OCI-LY3 (cell line): ENCODE measurements around the gene TRMT61A.

Experiments
- H2AFZ ChIP-seq: fragments of 200-600, 300-600 bp; shearing (Covaris generic); 2 replicates; pipeline ENCODE4 v1.6.0; 2014; ENCODE audit warnings: antibody characterized with exemption, low read depth, low read length
- H3K27ac ChIP-seq: fragments of 200-600, 300-600 bp; sonication (generic); 2 replicates; pipeline ENCODE4 v1.5.1; 2014; ENCODE audit warnings: mild to moderate bottlenecking, low read length, moderate library complexity, mixed read lengths
- H3K27me3 ChIP-seq: fragments of 200-600, 300-600 bp; sonication (generic); 2 replicates; pipeline ENCODE4 v1.6.1; 2014; ENCODE audit warnings: low read depth, low read length, mixed read lengths
- H3K36me3 ChIP-seq: fragments of 200-600, 300-600 bp; sonication (generic); replicated peaks from 2 replicates; pipeline ENCODE3; 2014; ENCODE audit warnings: low read depth, low read length, mixed read lengths
- H3K4me1 ChIP-seq: fragments of 300-600, 200-600 bp; sonication (generic); 2 replicates; pipeline ENCODE4 v1.6.1; 2014; ENCODE audit warnings: low read length, mixed read lengths
- H3K4me2 ChIP-seq: fragments of 200-600, 300-600 bp; sonication (generic); 2 replicates; pipeline ENCODE4 v1.6.1; 2014; ENCODE audit warnings: low read length, mixed read lengths
- H3K4me3 ChIP-seq: fragments of 300-600, 200-600 bp; sonication (generic); 2 replicates; pipeline ENCODE4 v1.5.1; 2014; ENCODE audit warnings: antibody characterized with exemption, mild to moderate bottlenecking, low read length, moderate library complexity
- H3K79me2 ChIP-seq: fragments of 300-600, 200-600 bp; shearing (Covaris generic); 2 replicates; pipeline ENCODE4 v1.6.1; 2014; ENCODE audit warnings: mild to moderate bottlenecking, low read length, mixed read lengths
- H3K9ac ChIP-seq: fragments of 300-600, 200-600 bp; shearing (Covaris generic); 2 replicates; pipeline ENCODE4 v1.6.0; 2014; ENCODE audit warnings: mild to moderate bottlenecking, low read length, moderate library complexity
- H3K9me3 ChIP-seq: fragments of 200-600, 300-600 bp; shearing (Covaris generic); 2 replicates; pipeline ENCODE4 v1.6.1; 2014; ENCODE audit warnings: low read length, mixed read lengths; ENCODE audit not compliant: insufficient read depth
- H4K20me1 ChIP-seq: fragments of 200-600, 300-600 bp; sonication (generic); 2 replicates; pipeline ENCODE4 v1.6.1; 2016; ENCODE audit warnings: low read length, mixed read lengths; ENCODE audit not compliant: insufficient read depth
- CTCF ChIP-seq: fragments of 200-600, 300-600 bp; sonication (generic); IDR thresholded peaks from 2 replicates; pipeline ENCODE4 v1.5.1; 2014; ENCODE audit warnings: antibody characterized with exemption, low read length, low read depth
- EZH2phosphoT487 ChIP-seq: fragments of 200-600 bp; shearing (Covaris generic); IDR thresholded peaks from 2 replicates; pipeline ENCODE4 v1.6.1; 2018; ENCODE audit warnings: antibody characterized with exemption, mixed run types, low read depth

Gene TRMT61A

GRCh38 chr14:103545219-103545914 lies 16.4 kb downstream of the TRMT61A start:
- no peak overlapping the region for H3K4me2 ChIP-seq
- H3K4me3 ChIP-seq, result no peak overlapping the region
- H3K27me3 ChIP-seq, result 0 out of 2 replicates have a peak, but pooled peaks cover 3% of the 10 kb centered on the region
- H4K20me1 ChIP-seq, result no peaks in the 10 kb centered on the region
- H3K36me3 ChIP-seq, result no peaks in the 10 kb centered on the region
- no peaks in the 10 kb centered on the region for H3K79me2 ChIP-seq
- no peak overlapping the region for H3K27ac ChIP-seq
- no peak overlapping the region for H3K9ac ChIP-seq
- H3K9me3 ChIP-seq, result no peaks in the 10 kb centered on the region
- H2AFZ ChIP-seq, result no peak overlapping the region
- TF ChIP-seq CTCF, result no peak
- TF ChIP-seq EZH2phosphoT487, result no peak
- peaks cover 6% of the 10 kb centered on the region; the same call in 1 of the 2 replicates for H3K4me1 ChIP-seq

- Histone ChIP-seq H3K79me2 (no peaks in the 10 kb centered on the region), H3K4me2 (peak overlapping the region; percentile 30), H3K9ac (no peak overlapping the region), H3K27ac (no peak overlapping the region), H3K9me3 (no peaks in the 10 kb centered on the region), H3K36me3 (no peaks in the 10 kb centered on the region), H3K4me3 (no peak overlapping the region), H4K20me1 (no peaks in the 10 kb centered on the region), H3K4me1 (peaks cover 6% of the 10 kb centered on the region; the same call in 1 of the 2 replicates), H3K27me3 (0 out of 2 replicates have a peak, but pooled peaks cover 3% of the 10 kb centered on the region), H2AFZ (no peak overlapping the region)
- TF ChIP-seq EZH2phosphoT487 (no peak), CTCF (no peak)
Measured at GRCh38 chr14:103545915-103546651, 17.1 kb downstream of the TRMT61A start.

- Histone ChIP-seq H3K9ac (no peak overlapping the region), H3K79me2 (no peaks in the 10 kb centered on the region), H3K4me2 (peak overlapping the region; percentile 30), H3K9me3 (no peaks in the 10 kb centered on the region), H4K20me1 (no peaks in the 10 kb centered on the region), H3K4me1 (peaks cover 6% of the 10 kb centered on the region; the same call in 1 of the 2 replicates), H3K27ac (no peak overlapping the region), H3K27me3 (0 out of 2 replicates have a peak, but pooled peaks cover 3% of the 10 kb centered on the region), H2AFZ (no peak overlapping the region), H3K4me3 (no peak overlapping the region), H3K36me3 (no peaks in the 10 kb centered on the region)
- TF ChIP-seq EZH2phosphoT487, result no peak
- TF ChIP-seq CTCF, result peak; percentile 98
Measured at GRCh38 chr14:103546652-103547454, 17.9 kb downstream of the TRMT61A start.
